MCF 10A (cell line): ENCODE measurements around the gene ABCA12. TPM values are rescaled to one million over a fixed set of nuclear protein-coding genes. Genes with fewer than 3 reads are reported as not detected.

ENCODE experiments used
- BruUV-seq: library from RNA; stranded (reverse); fragments of 400-500 nt; replicated peaks from 2 replicates; lab custom pipeline; 2021; lab: Mats Ljungman, UMichigan
- CTCF ChIA-PET: fragments of 300-600 bp; sonication (Branson Sonifier 250); formaldehyde crosslinking; extraction: SDS; loops from one replicate; lab custom pipeline; 2021; ENCODE audit warnings: antibody characterized with exemption, inconsistent platforms; lab: Yijun Ruan, JAX
- POLR2A ChIA-PET: fragments of 300-600, 350-650 bp; sonication (Branson Sonifier 250); formaldehyde crosslinking; extraction: SDS; loops from one replicate; lab custom pipeline; 2020; ENCODE audit warnings: antibody characterized with exemption, inconsistent platforms; lab: Yijun Ruan, JAX
- DNase-seq: peaks from one replicate; pipeline ENCODE4 v3.0.0-alpha.2; 2018; ENCODE audit not compliant: unreplicated experiment
- H3K27ac Mint-ChIP-seq: one replicate; pipeline ENCODE4 v1.8.0; 2022; ENCODE audit warnings: mild to moderate bottlenecking, low read depth, mixed read lengths; ENCODE audit not compliant: unreplicated experiment
- H3K27me3 Mint-ChIP-seq: one replicate; pipeline ENCODE4 v1.8.0; 2022; ENCODE audit warnings: mixed read lengths; ENCODE audit not compliant: insufficient read depth, unreplicated experiment
- H3K36me3 Mint-ChIP-seq: one replicate; pipeline ENCODE4 v1.8.0; 2022; ENCODE audit warnings: mild to moderate bottlenecking, moderate library complexity, mixed read lengths; ENCODE audit not compliant: insufficient read depth, unreplicated experiment
- H3K4me1 Mint-ChIP-seq: one replicate; pipeline ENCODE4 v1.8.0; 2022; ENCODE audit warnings: mixed read lengths; ENCODE audit not compliant: insufficient read depth, unreplicated experiment
- H3K4me3 Mint-ChIP-seq: one replicate; pipeline ENCODE4 v1.8.0; 2022; ENCODE audit warnings: mild to moderate bottlenecking, moderate library complexity, mixed read lengths; ENCODE audit not compliant: unreplicated experiment
- H3K9me3 Mint-ChIP-seq: one replicate; pipeline ENCODE4 v1.8.0; 2022; ENCODE audit warnings: mixed read lengths; ENCODE audit not compliant: unreplicated experiment
- intact Hi-C: fragments of 100-400 bp; cut with micrococcal nuclease; formaldehyde crosslinking; loops from 2 replicates; pipeline ENCODE4 v1.14.1; 2022
- total RNA-seq: library from RNA; stranded (reverse); gene quantifications from 2 replicates; pipeline ENCODE4 v1.2.3, GENCODE V29; 2022
- TF ChIP-seq, protein P1 (sequence below): fragments of 200-600 bp; IDR thresholded peaks from one replicate; pipeline ENCODE4 v1.8.0; 2022; ENCODE audit warnings: antibody characterized with exemption, mild to moderate bottlenecking; ENCODE audit not compliant: unreplicated experiment

ABCA12 gene
- total RNA-seq, 1 experiment from 2014 or later: 37.8 TPM

DNA sequence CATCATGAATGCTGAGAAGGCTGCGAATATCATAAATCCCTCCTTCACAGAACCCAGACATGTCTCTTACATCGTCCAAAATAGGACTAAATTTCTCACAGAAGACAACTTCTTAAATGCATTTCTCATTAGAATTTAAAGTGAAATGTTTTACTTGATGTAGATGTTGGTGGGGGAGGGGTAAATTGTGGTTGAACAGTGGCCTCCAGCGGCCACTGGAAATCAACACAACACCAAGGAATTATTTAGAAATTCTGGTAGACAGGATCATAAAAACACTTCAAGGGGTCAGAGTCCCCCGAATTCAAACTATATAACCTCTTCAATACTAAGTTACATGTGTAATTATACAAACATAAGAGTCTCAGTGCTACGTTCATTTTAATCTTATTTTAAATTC, 135.9 kb downstream of the ABCA12 start:
- H3K9me3 Mint-ChIP-seq: no peaks in the 10 kb centered on the region
- POLR2A ChIA-PET: no interaction called here
- no peak overlapping the region for H3K27ac Mint-ChIP-seq
- H3K4me1 Mint-ChIP-seq: no peaks in the 10 kb centered on the region
- TF ChIP-seq, protein P1, sequence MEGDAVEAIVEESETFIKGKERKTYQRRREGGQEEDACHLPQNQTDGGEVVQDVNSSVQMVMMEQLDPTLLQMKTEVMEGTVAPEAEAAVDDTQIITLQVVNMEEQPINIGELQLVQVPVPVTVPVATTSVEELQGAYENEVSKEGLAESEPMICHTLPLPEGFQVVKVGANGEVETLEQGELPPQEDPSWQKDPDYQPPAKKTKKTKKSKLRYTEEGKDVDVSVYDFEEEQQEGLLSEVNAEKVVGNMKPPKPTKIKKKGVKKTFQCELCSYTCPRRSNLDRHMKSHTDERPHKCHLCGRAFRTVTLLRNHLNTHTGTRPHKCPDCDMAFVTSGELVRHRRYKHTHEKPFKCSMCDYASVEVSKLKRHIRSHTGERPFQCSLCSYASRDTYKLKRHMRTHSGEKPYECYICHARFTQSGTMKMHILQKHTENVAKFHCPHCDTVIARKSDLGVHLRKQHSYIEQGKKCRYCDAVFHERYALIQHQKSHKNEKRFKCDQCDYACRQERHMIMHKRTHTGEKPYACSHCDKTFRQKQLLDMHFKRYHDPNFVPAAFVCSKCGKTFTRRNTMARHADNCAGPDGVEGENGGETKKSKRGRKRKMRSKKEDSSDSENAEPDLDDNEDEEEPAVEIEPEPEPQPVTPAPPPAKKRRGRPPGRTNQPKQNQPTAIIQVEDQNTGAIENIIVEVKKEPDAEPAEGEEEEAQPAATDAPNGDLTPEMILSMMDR: no peak
- H3K36me3 Mint-ChIP-seq: peaks cover 43% of the 10 kb centered on the region
- CTCF ChIA-PET: interaction anchor here (0.7 kb wide), 1 partner anchor 999 kb away, joined by 3 read pairs; no protein-coding TSS in a partner anchor
- peak; percentile 55 for DNase-seq
- intact Hi-C loops: loop anchor here (5.0 kb wide), 1 partner anchor 920 kb away; no protein-coding TSS in a partner anchor
- H3K4me3 Mint-ChIP-seq: no peak overlapping the region
- no peaks in the 10 kb centered on the region for H3K27me3 Mint-ChIP-seq
- BruUV-seq: no TSS peak

DNA sequence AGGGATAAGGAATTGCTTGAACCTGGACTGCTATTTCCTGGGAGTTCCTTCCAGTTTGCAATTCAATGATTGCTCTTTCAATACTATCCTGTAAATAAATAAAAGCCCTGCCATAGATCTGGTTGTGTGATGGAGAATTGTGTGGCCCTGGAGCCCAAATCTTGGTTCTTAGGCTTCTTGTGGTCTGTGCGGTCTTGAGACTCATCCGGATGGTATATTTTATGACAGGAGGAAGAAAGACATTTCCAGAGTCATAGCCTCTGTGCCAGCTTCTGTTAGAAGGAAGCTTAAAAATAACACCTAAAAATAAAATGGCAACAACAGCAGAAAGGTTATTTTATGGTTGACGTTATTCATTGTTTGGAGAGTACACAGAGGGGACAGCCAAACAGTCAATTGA, 137.7 kb downstream of the ABCA12 start:
- Mint-ChIP-seq H3K4me1 (no peaks in the 10 kb centered on the region), H3K4me3 (no peak overlapping the region), H3K9me3 (no peaks in the 10 kb centered on the region), H3K36me3 (peaks cover 44% of the 10 kb centered on the region), H3K27me3 (no peaks in the 10 kb centered on the region), H3K27ac (no peak overlapping the region)
- POLR2A ChIA-PET: no interaction called here
- CTCF ChIA-PET: interaction anchor here (1.7 kb wide), 1 partner anchor 269 kb away, joined by 5 read pairs; no protein-coding TSS in a partner anchor
- DNase-seq: no peak
- intact Hi-C loops: loop anchor here (5.0 kb wide), 1 partner anchor 922 kb away; no protein-coding TSS in a partner anchor
- BruUV-seq: TSS peak; percentile 17
- TF ChIP-seq, protein P1: no peak

DNA sequence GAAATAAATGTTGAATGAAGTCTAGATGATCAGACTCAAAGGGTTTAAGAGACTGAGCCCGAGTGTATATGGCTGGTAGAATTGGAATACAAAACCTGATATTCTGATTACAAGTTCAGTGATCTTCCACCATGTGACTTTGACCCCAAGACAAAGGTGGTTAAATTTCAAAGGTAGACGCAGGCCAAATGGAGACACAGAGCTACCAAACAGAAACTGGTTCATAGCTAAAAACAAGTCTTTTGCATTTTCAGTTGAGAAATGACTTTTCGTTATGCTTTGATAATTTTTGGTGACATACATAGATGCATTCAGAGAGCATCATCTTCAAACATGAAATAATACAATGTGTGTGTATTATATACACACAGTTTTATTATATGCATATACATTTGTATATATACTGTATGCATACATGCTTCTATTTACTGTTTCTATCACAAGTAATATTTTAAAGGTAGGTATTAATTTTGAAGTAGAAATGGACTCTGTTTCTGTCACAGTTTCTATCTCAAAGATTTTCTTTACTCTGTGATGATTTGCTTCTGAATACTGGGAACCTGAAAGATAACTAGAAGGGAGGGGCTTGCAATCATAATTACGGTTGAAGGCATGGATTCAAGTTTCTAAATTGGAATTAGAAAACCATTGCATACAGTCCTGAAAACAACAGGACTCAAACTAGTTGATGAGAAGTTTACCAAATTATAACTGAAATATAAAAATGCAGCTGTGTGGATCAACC, 142.3 kb downstream of the ABCA12 start:
- Mint-ChIP-seq H3K27ac (no peak overlapping the region), H3K4me1 (no peaks in the 10 kb centered on the region), H3K36me3 (peaks cover 55% of the 10 kb centered on the region), H3K9me3 (no peaks in the 10 kb centered on the region), H3K4me3 (no peak overlapping the region), H3K27me3 (no peaks in the 10 kb centered on the region)
- ChIA-PET POLR2A (no interaction called here), CTCF (interaction anchor here (0.6 kb wide), 2 partner anchors 49 to 544 kb away, joined by 3 to 4 read pairs; no protein-coding TSS in a partner anchor)
- TF ChIP-seq, protein P1: no peak
- no TSS peak for BruUV-seq
- no peak for DNase-seq
- intact Hi-C loops: no loop called here

DNA sequence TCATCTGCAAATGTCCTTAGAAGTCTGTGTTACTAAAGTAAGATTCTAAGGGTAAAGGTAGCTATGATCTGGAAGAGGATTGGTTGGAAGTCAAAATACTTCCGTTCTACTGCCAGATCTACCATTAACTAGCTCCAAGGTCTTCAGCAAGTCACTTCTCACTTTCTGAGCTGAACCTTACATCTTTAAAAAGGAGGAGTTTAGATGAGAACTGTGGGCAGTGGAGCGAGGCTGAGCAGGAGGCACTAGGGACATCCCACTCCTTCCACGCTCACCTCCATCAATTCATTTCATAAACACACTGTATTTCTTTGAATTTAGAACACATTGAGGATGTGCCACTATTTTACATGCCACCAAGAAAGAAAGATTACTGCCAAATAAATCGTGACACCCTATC, 143.0 kb downstream of the ABCA12 start:
- intact Hi-C loops: no loop called here
- BruUV-seq: no TSS peak
- POLR2A ChIA-PET: no interaction called here
- peaks cover 55% of the 10 kb centered on the region for H3K36me3 Mint-ChIP-seq
- no peak overlapping the region for H3K27ac Mint-ChIP-seq
- no peaks in the 10 kb centered on the region for H3K27me3 Mint-ChIP-seq
- no peaks in the 10 kb centered on the region for H3K4me1 Mint-ChIP-seq
- CTCF ChIA-PET: interaction anchor here (0.6 kb wide), 1 partner anchor 543 kb away, joined by 4 read pairs; no protein-coding TSS in a partner anchor
- DNase-seq: no peak
- no peak overlapping the region for H3K4me3 Mint-ChIP-seq
- H3K9me3 Mint-ChIP-seq: no peaks in the 10 kb centered on the region
- TF ChIP-seq, protein P1: no peak
